CD14-positive monocyte (primary cell): Measurements from ENCODE around the gene ZNF280C. TPM values are rescaled to one million over a fixed set of nuclear protein-coding genes. Genes with fewer than 3 reads are reported as not detected.
A peak's percentile ranks its signal among the peaks of the same experiment; 100 is the strongest.

Source experiments
- DNase-seq, 3 donors: peaks; one replicate each; pipeline ENCODE4 v3.0.0-alpha.2; 2011 to 2022
- H2AFZ ChIP-seq: 2 replicates; pipeline ENCODE4 v1.6.0; 2012; ENCODE audit warnings: mild to moderate bottlenecking, low read depth, low read length, inconsistent platforms; ENCODE audit not compliant: insufficient read depth, poor library complexity, severe bottlenecking
- H3K27ac ChIP-seq, 2 donors: 1 replicate in 1 of 2; 2 replicates in 1 of 2; pipeline ENCODE4 v1.5.1; 2012 to 2013; ENCODE audit warnings: low read length in 2 of 2, control low read depth in 1 of 2, inconsistent platforms in 1 of 2, low read depth in 1 of 2, mild to moderate bottlenecking in 1 of 2
- H3K27me3 ChIP-seq, 2 donors: one replicate each; pipeline versions ENCODE4 v1.6.0 to v1.6.1; 2011 to 2013; ENCODE audit warnings: low read length in 2 of 2; ENCODE audit not compliant: control insufficient read depth in 2 of 2, insufficient read depth in 2 of 2
- H3K36me3 ChIP-seq, 2 donors: replicated peaks in 1 of 2; 1 replicate in 1 of 2; 2 replicates in 1 of 2; pipeline versions ENCODE4 v1.5.1 to v1.6.1; 2012 to 2013; ENCODE audit warnings: low read length in 2 of 2, control low read depth in 1 of 2, inconsistent platforms in 1 of 2, mild to moderate bottlenecking in 1 of 2; ENCODE audit not compliant: insufficient read depth in 2 of 2, control insufficient read depth in 1 of 2
- H3K4me1 ChIP-seq, 2 donors: 1 replicate in 1 of 2; 2 replicates in 1 of 2; pipeline versions ENCODE4 v1.5.1 to v1.6.1; 2012 to 2013; ENCODE audit warnings: low read length in 2 of 2, control low read depth in 1 of 2, inconsistent platforms in 1 of 2, mild to moderate bottlenecking in 1 of 2, moderate library complexity in 1 of 2; ENCODE audit not compliant: insufficient read depth in 2 of 2, control insufficient read depth in 1 of 2
- H3K4me2 ChIP-seq: replicated peaks from 2 replicates; pipeline ENCODE3; 2012; ENCODE audit warnings: low read length, moderate library complexity, mild to moderate bottlenecking; ENCODE audit not compliant: poor library complexity, severe bottlenecking; ENCODE audit errors: extremely low read depth
- H3K4me3 ChIP-seq, 3 experiments: fragments of 200-600 bp in 1 of 3; sonication (generic) in 1 of 3; replicated peaks in 1 of 3; 1 replicate in 2 of 3; 2 replicates in 1 of 3; pipeline ENCODE4 v1.5.1; 2011 to 2013; ENCODE audit warnings: low read length in 3 of 3, mild to moderate bottlenecking in 3 of 3, control low read depth in 2 of 3, low read depth in 2 of 3, inconsistent platforms in 1 of 3, moderate library complexity in 1 of 3
- H3K79me2 ChIP-seq: 2 replicates; pipeline ENCODE4 v1.6.0; 2012; ENCODE audit warnings: mild to moderate bottlenecking, control low read depth, inconsistent platforms, low read length, moderate library complexity; ENCODE audit not compliant: insufficient read depth
- H3K9ac ChIP-seq: 2 replicates; pipeline ENCODE4 v1.6.0; 2017; ENCODE audit warnings: low read length, mild to moderate bottlenecking; ENCODE audit not compliant: insufficient read depth, poor library complexity, severe bottlenecking
- H3K9me3 ChIP-seq, 2 donors: replicated peaks in 1 of 2; 1 replicate in 1 of 2; 2 replicates in 1 of 2; pipeline versions ENCODE4 v1.5.1 to v1.6.1; 2012 to 2013; ENCODE audit warnings: low read length in 2 of 2, control low read depth in 1 of 2; ENCODE audit not compliant: control insufficient read depth in 1 of 2, insufficient read depth in 1 of 2
- H4K20me1 ChIP-seq: 2 replicates; pipeline ENCODE4 v1.6.0; 2012; ENCODE audit warnings: mild to moderate bottlenecking, low read length, control low read depth, moderate library complexity; ENCODE audit not compliant: insufficient read depth
- H3K27ac Mint-ChIP-seq, 7 donors: one replicate each; pipeline ENCODE4 v1.8.0; 2020; ENCODE audit warnings: mild to moderate bottlenecking in 7 of 7, mixed read lengths in 7 of 7, moderate library complexity in 6 of 7, inconsistent platforms in 2 of 7
- H3K27me3 Mint-ChIP-seq, 3 donors: one replicate each; pipeline ENCODE4 v1.8.0; 2021 to 2022; ENCODE audit warnings: low read depth in 3 of 3, mild to moderate bottlenecking in 3 of 3, mixed read lengths in 3 of 3, moderate library complexity in 3 of 3, inconsistent platforms in 1 of 3
- H3K36me3 Mint-ChIP-seq, 2 donors: one replicate each; pipeline ENCODE4 v1.8.0; 2020; ENCODE audit warnings: mixed read lengths in 2 of 2, inconsistent platforms in 1 of 2, mild to moderate bottlenecking in 1 of 2
- H3K4me1 Mint-ChIP-seq: one replicate; pipeline ENCODE4 v1.8.0; 2020; ENCODE audit warnings: mild to moderate bottlenecking, mixed read lengths
- H3K4me3 Mint-ChIP-seq, 2 donors: one replicate each; pipeline ENCODE4 v1.8.0; 2020; ENCODE audit warnings: mild to moderate bottlenecking in 2 of 2, mixed read lengths in 2 of 2, moderate library complexity in 1 of 2
- H3K9me3 Mint-ChIP-seq, 7 donors: one replicate each; pipeline ENCODE4 v1.8.0; 2020 to 2022; ENCODE audit warnings: mixed read lengths in 7 of 7, mild to moderate bottlenecking in 6 of 7, moderate library complexity in 6 of 7, inconsistent platforms in 2 of 7
- CTCF ChIP-seq: fragments of 200-600 bp; IDR thresholded peaks from one replicate; pipeline ENCODE4 v1.8.0; 2022; ENCODE audit warnings: antibody characterized with exemption, mild to moderate bottlenecking
- WGBS: methylation state at CpG from one replicate; pipeline ENCODE4 v1.1.5; 2013; ENCODE audit warnings: missing lambda C conversion rate; ENCODE audit not compliant: insufficient coverage; 5-methylcytosine and 5-hydroxymethylcytosine counted together
- intact Hi-C, 2 donors: fragments of 100-400 bp; cut with micrococcal nuclease; formaldehyde crosslinking; loops; one replicate each; pipeline versions ENCODE4 v1.15.0 to v1.15.1; 2023
- polyA plus RNA-seq, 3 donors: library from polyadenylated mRNA; depleted of rRNA in 1 of 3; unstranded in 2 of 3; stranded (reverse) in 1 of 3; fragments of 300-500 nt in 2 of 3; fragments of >200 nt in 1 of 3; fragmentation: Illumina TruSeq in 2 of 3; gene quantifications; 1 replicate in 2 of 3; 2 replicates in 1 of 3; pipeline ENCODE4 v1.2.3, GENCODE V29; 2012 to 2021

Gene ZNF280C
- polyA plus RNA-seq, 3 donors = 0.66 to 1.8 (median 1.3) TPM

GRCh38 chrX:130165181-130165702 lies 103.5 kb downstream of the ZNF280C start:
- Mint-ChIP-seq H3K27ac (peak overlapping the region; percentile 90 to 96 (median 95)), H3K9me3 (peaks cover 0 to 3% (median 0%) of the 10 kb centered on the region in 7 donors), H3K27me3 (peaks cover 0 to 9% (median 0%) of the 10 kb centered on the region in 3 donors), H3K4me1 (peaks cover 14% of the 10 kb centered on the region), H3K36me3 (peaks cover 0 to 9% of the 10 kb centered on the region in 2 donors), H3K4me3 (peak overlapping the region; percentile 91 to 93)
- Histone ChIP-seq H3K4me1 (peaks cover 14 to 19% of the 10 kb centered on the region in 2 donors), H4K20me1 (no peaks in the 10 kb centered on the region), H3K27ac (peak overlapping the region; percentile 92 to 94), H2AFZ (peak overlapping the region; percentile 46), H3K4me3 (peak overlapping the region; percentile 50 to 79 (median 72)), H3K79me2 (peaks cover 35% of the 10 kb centered on the region), H3K4me2 (peak overlapping the region; percentile 80), H3K27me3 (no peaks in the 10 kb centered on the region), H3K9ac (peak overlapping the region; percentile 83), H3K9me3 (no peaks in the 10 kb centered on the region), H3K36me3 (no peaks in the 10 kb centered on the region)
- WGBS = 0% methylated on average over 14 of the region's 32 CpGs
- no peak for DNase-seq
- TF ChIP-seq CTCF = no peak
- intact Hi-C loops = loop anchor here in 1 of 2 donors (5.0 kb wide), 1 partner anchor 83 kb away; no protein-coding TSS in a partner anchor

GRCh38 chrX:130163398-130163797 lies 105.3 kb downstream of the ZNF280C start:
- H3K4me3 ChIP-seq = no peak overlapping the region
- peaks cover 14% of the 10 kb centered on the region for H3K4me1 Mint-ChIP-seq
- H3K27ac ChIP-seq = no peak overlapping the region
- peaks cover 0 to 9% (median 0%) of the 10 kb centered on the region in 3 donors for H3K27me3 Mint-ChIP-seq
- H3K36me3 Mint-ChIP-seq = peaks cover 0 to 9% of the 10 kb centered on the region in 2 donors
- no peak overlapping the region for H2AFZ ChIP-seq
- no peak overlapping the region for H3K4me2 ChIP-seq
- no peak overlapping the region for H3K27ac Mint-ChIP-seq
- H3K4me1 ChIP-seq = peaks cover 14 to 19% of the 10 kb centered on the region in 2 donors
- no peaks in the 10 kb centered on the region for H4K20me1 ChIP-seq
- no peaks in the 10 kb centered on the region for H3K27me3 ChIP-seq
- no peaks in the 10 kb centered on the region for H3K9me3 ChIP-seq
- intact Hi-C loops = no loop called here
- H3K4me3 Mint-ChIP-seq = no peak overlapping the region
- no peak for TF ChIP-seq CTCF
- H3K9me3 Mint-ChIP-seq = peaks cover 0 to 3% (median 0%) of the 10 kb centered on the region in 7 donors
- no peaks in the 10 kb centered on the region for H3K36me3 ChIP-seq
- no peak for DNase-seq
- peaks cover 40% of the 10 kb centered on the region for H3K79me2 ChIP-seq
- no CpG with 5 or more reads among the region's 2 CpGs for WGBS
- H3K9ac ChIP-seq = no peak overlapping the region
